Mucosa of descending colon (tissue), 3 donors: ENCODE measurements around the gene DPP10. TPM values are rescaled to one million over a fixed set of nuclear protein-coding genes. Genes with fewer than 3 reads are reported as not detected.
A peak's percentile ranks its signal among the peaks of the same experiment; 100 is the strongest.

Experiments used
- ATAC-seq: fragments of 200-7000 bp; cut with Tn5 transposase; one replicate; pipeline ENCODE4 v1.9.1; 2020; ENCODE audit warnings: mild to moderate bottlenecking, moderate library complexity
- DNase-seq, 3 donors: peaks; one replicate each; pipeline ENCODE4 v3.0.0-alpha.2; 2020
- H3K36me3 ChIP-seq: fragments of 200-600 bp; one replicate; pipeline ENCODE4 v1.8.0; 2021; ENCODE audit warnings: low read depth, mild to moderate bottlenecking
- H3K4me1 ChIP-seq: fragments of 200-600 bp; one replicate; pipeline ENCODE4 v1.8.0; 2021; ENCODE audit warnings: low read depth, mild to moderate bottlenecking
- H3K4me3 ChIP-seq: fragments of 200-600 bp; one replicate; pipeline ENCODE4 v1.8.0; 2021; ENCODE audit warnings: mild to moderate bottlenecking
- H3K9me3 ChIP-seq: fragments of 200-600 bp; one replicate; pipeline ENCODE4 v1.8.0; 2021; ENCODE audit warnings: mild to moderate bottlenecking
- intact Hi-C, 2 donors: fragments of 100-400 bp; cut with DNase I in 1 of 2; cut with micrococcal nuclease in 1 of 2; formaldehyde crosslinking; loops; one replicate each; pipeline versions ENCODE4 v1.11.0 to v1.11.1; 2022; cut with DNase I, micrococcal nuclease
- total RNA-seq, 3 donors: library from RNA; stranded (reverse); fragmentation: NEBNext Ultra II Directional in 2 of 3; extraction: Animal tissue kit (Norgen Biotek cat#: 25700) in 2 of 3; gene quantifications; one replicate each; pipeline versions ENCODE4 v1.2.1 to v1.2.4, GENCODE V29; 2021 to 2023
- TF ChIP-seq, protein P1 (sequence below): fragments of 200-600 bp; IDR thresholded peaks from one replicate; pipeline ENCODE4 v1.8.0; 2022; ENCODE audit warnings: antibody characterized with exemption, mild to moderate bottlenecking
- donor health status: DM: no; HTN: no; CAD: no; lungs with moderate emphysema.
- donor health status: DM: no; HTN: no; CAD: no.
- donor health status: DM: no; HTN: yes; CAD: no.

The DPP10 gene
- total RNA-seq, 3 donors from 2014 or later, result 6.3 to 12.2 (median 6.9) TPM

GRCh38 chr2:115825912-115826311 is 1383.5 kb downstream of the DPP10 start:
- no peaks in the 10 kb centered on the region for H3K4me1 ChIP-seq
- intact Hi-C loops, result no loop called here
- TF ChIP-seq, protein P1, sequence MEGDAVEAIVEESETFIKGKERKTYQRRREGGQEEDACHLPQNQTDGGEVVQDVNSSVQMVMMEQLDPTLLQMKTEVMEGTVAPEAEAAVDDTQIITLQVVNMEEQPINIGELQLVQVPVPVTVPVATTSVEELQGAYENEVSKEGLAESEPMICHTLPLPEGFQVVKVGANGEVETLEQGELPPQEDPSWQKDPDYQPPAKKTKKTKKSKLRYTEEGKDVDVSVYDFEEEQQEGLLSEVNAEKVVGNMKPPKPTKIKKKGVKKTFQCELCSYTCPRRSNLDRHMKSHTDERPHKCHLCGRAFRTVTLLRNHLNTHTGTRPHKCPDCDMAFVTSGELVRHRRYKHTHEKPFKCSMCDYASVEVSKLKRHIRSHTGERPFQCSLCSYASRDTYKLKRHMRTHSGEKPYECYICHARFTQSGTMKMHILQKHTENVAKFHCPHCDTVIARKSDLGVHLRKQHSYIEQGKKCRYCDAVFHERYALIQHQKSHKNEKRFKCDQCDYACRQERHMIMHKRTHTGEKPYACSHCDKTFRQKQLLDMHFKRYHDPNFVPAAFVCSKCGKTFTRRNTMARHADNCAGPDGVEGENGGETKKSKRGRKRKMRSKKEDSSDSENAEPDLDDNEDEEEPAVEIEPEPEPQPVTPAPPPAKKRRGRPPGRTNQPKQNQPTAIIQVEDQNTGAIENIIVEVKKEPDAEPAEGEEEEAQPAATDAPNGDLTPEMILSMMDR, result no peak
- no peak overlapping the region for H3K4me3 ChIP-seq
- no peak for DNase-seq
- no peak for ATAC-seq
- no peaks in the 10 kb centered on the region for H3K9me3 ChIP-seq
- no peaks in the 10 kb centered on the region for H3K36me3 ChIP-seq

DNA sequence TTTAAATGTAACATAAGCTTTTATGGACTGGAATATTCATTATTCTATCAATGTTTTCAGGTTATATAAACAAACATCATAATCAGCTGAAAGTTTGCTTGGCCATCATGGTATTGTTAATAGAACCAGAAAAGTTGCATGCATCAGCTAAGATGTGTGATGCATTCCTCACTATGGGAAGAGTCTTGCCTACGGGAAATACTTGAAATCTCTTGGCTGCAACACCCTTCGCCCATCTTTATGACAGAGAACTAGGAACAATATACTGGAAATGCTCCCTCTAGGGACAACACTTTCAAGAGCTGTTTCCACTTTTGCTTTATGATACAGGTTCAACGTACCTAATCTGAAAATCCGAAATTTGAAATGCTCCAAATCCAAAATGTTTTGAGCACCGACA is 1390.8 kb downstream of the DPP10 start:
- DNase-seq (no peak), ATAC-seq (no peak)
- no peaks in the 10 kb centered on the region for H3K4me1 ChIP-seq
- no peaks in the 10 kb centered on the region for H3K9me3 ChIP-seq
- TF ChIP-seq, protein P1, result no peak
- no peak overlapping the region for H3K4me3 ChIP-seq
- H3K36me3 ChIP-seq, result no peaks in the 10 kb centered on the region
- intact Hi-C loops, result no loop called here

GRCh38 chr2:115838539-115838938 is 1396.1 kb downstream of the DPP10 start:
- DNase-seq (no peak), ATAC-seq (peak; percentile 56)
- no peaks in the 10 kb centered on the region for H3K36me3 ChIP-seq
- H3K4me1 ChIP-seq, result no peaks in the 10 kb centered on the region
- intact Hi-C loops, result no loop called here
- no peaks in the 10 kb centered on the region for H3K9me3 ChIP-seq
- TF ChIP-seq, protein P1, result no peak
- H3K4me3 ChIP-seq, result no peak overlapping the region

DNA sequence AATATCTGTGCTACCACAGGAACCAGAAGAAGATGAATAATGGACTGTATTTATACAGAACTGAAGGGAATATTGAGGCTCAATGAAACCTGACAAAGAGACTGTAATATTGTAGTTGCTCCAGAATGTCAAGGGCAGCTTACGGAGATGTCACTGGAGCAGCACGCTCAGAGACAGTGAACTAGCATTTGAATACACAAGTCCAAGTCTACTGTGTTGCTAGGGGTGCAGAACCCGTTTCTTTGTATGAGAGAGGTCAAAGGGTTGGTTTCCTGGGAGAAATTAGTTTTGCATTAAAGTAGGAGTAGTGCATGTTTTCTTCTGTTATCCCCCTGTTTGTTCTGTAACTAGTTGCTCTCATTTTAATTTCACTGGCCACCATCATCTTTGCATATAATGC is 1399.9 kb downstream of the DPP10 start:
- TF ChIP-seq, protein P1, result no peak
- Histone ChIP-seq H3K4me3 (no peak overlapping the region), H3K9me3 (no peaks in the 10 kb centered on the region), H3K4me1 (no peaks in the 10 kb centered on the region), H3K36me3 (no peaks in the 10 kb centered on the region)
- ATAC-seq (no peak), DNase-seq (no peak)
- intact Hi-C loops, result no loop called here

DNA sequence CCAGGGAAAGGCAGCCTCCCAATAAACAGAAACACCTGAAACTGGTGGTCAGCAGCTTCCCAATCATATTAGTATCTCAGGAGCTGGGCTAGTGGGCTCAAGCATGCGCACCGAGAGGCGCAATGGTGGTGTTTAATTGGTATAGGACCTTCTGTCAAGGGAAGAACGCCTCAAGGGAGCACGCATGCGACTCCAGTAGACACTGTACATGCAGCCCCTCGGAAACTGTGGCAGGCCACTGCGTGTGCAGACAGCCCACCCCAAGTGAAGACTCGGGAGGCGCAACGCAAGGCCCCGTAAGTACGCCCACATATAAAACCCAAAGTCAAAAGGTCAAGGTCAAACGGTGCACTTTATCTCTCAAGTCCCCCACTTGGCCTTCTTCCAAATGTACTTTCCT is 1405.8 kb downstream of the DPP10 start:
- DNase-seq (no peak), ATAC-seq (no peak)
- Histone ChIP-seq H3K36me3 (no peaks in the 10 kb centered on the region), H3K4me1 (no peaks in the 10 kb centered on the region), H3K4me3 (no peak overlapping the region), H3K9me3 (no peaks in the 10 kb centered on the region)
- intact Hi-C loops, result no loop called here
- TF ChIP-seq, protein P1, result no peak

GRCh38 chr2:115867024-115867423 is 1424.6 kb downstream of the DPP10 start:
- intact Hi-C loops, result no loop called here
- ATAC-seq (no peak), DNase-seq (no peak)
- Histone ChIP-seq H3K4me1 (no peaks in the 10 kb centered on the region), H3K9me3 (no peaks in the 10 kb centered on the region), H3K4me3 (no peak overlapping the region), H3K36me3 (no peaks in the 10 kb centered on the region)
- TF ChIP-seq, protein P1, result no peak
